NCI-H128 (cell line): ENCODE results near the gene ORC4.
"Not testable (repeated sequence)": the region's sequence is repeated elsewhere in the genome, so short reads cannot be mapped to it uniquely, and the experiment has no call there.

Experiments used
- DNase-seq: peaks from one replicate; lab custom pipeline; 2025; ENCODE audit not compliant: unreplicated experiment; lab: John Stamatoyannopoulos, UW

The ORC4 gene

DNA sequence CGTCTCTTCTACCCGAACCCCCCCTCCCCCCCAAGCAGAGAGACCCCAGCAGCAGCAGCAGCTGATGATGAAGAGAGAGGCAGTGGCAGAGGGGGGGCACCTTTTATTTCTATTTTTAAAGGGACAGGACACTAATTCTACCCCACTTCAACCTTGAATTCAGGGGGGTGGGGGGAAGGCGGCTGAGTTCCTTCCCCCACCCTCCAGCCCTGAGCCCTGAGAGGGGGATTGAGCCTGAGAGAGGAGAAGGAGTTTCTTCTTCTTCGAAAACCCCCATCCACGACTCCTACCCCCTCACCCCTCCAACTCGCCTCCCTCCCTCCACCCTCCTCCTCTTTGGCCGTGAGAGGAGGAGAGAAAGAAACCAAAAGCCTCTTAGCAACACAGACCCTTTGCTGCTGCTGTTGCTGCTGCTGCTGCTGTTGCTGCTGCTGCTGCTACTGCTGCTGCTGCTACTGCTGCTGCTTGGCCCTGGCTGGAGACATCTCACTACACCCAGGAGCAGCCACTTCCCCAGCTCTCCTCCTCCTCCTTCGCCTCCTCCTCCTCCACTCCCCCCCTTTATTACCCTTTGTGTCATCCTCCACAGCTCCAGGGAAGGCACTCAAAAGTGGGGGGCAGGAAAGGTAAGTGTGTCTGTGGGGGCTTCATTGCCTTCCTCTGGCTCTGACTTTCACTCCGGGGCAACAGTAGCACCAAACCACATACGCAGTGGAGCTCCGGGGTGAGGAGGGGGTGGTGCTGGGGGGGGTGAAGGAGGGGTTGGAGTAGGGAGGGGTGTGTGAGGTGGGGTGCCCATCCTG, 723 bp upstream of the ORC4 start, which contains the start of gene MBD5:
Gene MBD5 (plus strand): TSS at position 33 of the 803 bp plus-strand sequence.
- no peak for DNase-seq

DNA sequence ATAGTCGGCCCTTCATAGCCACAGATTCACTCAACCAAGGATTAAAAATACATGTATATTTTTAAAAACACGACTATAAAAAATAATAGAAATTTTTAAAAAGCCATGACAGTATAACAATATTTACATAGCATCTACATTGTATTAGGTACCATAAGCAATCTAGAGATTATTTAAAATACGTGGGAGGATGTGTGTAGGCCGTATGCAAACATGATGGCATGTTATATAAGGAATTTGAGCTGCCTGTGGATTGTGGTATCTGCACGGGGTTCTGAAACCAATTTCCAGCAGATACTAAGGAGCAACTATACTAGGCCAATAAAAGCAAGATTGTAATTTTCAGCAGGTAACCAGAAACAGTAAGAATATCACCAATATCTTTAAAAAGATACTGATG, 5.9 kb downstream of the ORC4 start:
- no peak for DNase-seq

DNA sequence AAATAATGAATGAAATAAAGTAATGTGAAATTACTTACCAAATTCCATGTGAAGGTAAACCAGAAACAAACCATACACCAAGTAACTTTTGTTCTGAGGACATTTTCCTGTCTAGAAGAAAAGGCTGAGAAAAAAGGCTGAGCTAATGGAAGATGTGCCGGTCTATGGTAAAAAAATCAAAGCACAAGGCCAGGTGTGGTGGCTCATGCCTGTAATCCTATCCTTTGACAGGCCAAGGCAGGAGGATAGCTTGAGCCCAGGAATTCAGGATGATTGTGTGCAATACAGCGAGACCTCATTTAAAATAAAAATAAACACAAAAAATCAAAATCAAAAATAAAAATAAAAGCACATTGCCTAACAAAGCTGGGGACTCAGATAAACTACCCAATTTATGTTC, 6.7 kb downstream of the ORC4 start:
- no peak for DNase-seq

DNA sequence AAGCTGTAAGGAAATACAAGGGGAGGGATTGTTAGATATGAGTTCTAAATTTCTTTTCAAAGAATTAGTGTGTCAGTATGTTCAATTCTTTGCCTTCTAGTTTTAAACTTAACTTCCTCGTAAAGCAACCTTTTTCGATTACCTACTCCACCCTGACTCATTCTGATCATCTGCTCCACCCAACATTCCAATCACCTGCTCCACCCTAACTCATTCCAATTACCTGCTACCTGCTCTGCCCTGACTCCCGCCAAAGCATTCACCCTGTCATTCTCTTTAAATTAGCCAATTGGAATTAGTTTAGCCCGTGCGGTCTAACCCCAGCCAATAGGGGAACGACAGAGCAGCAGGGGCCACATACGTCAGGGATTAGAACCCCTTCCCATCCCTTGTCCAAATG, 12.1 kb downstream of the ORC4 start:
- not testable (repeated sequence) for DNase-seq

DNA sequence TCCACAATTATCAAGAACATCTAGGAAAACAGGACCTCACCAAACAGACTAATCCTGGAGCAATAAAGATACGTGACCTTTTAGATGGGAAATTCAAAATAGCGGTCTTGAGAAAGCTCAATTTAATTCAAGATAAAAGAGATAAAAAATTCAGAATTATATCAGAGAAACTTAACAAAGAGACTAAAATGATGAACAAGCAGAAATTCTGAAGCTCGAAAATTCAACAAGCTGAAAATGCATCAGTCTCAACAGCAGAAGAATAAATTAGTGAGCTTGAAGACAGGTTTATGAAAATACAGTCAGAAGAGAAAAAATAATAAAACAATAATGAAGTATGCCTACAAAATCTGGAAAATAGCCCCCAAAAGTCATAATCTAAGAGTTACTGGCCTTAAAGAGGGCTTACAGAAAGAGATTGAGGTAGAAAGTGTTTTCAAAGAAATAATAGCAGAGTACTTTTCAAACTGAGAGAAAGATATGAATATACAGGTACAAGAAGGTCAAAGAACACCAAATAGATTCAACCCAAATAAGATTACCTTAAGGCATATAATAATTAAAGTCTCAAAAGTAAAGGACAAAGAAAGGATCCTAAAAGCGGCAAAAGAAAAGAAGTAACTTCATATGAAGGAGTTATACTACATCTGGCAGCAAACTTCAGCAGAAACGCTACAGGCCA, 13.2 kb downstream of the ORC4 start:
- no peak for DNase-seq

DNA sequence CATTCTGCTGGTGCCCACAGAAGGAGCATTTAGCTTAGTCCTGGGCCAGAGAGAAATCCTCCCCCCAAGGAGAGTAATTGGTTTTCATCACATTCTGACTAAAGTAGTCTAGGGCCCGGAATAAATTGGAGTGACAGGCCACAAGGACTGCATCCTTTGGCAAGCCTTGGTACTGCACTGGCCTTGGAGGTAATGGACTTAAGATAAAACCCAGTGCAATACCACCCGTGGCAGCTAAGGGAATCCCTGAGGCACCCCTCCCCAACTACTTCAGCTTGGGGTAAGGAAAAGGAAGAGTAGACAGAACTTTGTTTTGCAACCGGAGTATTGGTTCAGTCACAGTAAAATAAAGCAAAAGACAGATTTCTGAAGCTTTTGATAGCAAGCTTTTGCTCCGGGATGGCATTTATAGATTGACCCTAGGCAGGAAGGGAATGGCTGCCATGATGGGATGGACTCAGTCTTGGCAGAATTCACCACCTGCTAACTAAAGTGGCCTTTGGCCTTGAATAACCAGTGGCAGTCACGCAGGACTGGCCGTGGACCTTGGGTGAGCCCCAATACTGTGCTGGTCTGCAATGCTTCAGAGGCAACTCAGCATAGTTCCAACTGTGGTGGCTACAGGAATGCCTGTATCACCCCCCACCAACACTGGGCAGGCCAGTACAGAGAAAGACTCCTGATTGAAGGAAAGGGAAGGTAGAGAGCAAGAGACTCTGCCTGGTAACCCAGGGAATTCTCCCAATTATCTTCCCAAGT, 14.1 kb downstream of the ORC4 start:
- no peak for DNase-seq

DNA sequence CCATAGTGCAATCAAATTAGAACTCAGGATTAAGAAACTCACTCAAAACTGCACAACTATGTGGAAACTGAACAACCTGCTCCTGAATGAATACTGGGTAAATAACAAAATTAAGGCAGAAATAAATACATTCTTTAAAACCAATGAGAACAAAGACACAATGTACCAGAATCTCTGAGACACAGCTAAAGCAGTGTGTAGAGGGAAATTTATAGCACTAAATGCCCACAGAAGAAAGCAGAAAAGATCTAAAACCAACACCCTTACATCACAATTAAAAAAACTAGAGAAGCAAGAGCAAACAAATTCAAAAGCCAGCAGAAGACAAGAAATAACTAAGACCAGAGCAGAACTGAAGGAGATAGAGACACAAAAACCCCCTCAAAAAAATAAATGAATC, 18.1 kb downstream of the ORC4 start:
- DNase-seq: not testable (repeated sequence)

DNA sequence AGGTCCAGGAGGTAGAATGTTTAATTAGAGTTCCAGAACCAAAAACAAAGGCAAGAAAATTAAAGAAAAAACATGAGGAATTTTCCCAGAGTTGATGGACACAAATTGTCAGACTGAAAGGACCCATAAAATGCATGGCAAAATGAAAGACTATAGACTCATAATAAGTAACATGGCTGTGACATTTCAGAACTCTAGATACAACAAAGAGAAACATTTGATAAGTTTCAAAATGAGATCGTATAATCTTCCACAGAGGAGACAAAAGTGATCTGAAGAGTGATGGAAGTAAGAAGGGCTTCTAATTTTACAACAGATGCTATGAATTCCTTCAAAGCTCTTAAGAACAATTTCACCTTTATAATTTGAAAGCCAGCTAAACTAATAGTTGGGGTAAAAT, 20.4 kb downstream of the ORC4 start:
- no peak for DNase-seq

DNA sequence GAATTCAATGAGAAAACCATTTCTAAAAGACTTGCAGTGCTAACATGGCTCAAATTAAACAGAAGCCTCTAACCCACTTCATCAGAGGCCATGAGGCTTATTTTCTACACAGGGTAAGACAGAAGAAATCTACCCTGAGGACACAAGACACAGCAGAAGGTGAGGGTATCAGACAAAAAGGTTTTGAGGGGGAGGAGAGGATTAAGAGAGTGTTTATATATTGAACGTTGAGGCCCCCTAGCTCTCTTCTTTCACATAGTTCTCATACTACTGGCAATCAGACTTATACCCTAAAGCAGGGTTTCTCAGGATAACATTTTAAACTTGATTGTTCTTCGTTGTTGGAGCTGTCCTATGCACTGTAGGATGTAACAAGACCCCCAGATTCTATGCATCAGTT, 21.4 kb downstream of the ORC4 start:
- DNase-seq: no peak

DNA sequence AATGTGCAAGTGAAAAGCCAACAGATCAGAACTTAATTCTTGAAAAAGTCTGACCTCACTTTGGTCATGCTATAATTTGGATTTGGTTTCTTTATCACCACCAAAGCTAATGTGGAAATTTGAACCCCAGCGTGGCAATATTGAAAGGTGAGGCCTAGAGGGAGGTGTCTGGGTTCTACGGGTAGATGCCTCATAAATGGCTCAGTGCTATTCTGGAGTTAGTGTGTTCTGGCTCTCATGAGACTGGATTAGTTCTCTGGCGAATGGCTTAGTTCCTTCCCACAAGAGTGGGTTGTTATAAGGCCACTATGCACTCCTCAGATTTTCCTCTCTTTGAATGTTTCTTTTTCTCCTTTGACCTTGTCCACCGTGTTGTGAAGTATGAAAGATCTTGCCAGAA, 22.3 kb downstream of the ORC4 start:
- no peak for DNase-seq

DNA sequence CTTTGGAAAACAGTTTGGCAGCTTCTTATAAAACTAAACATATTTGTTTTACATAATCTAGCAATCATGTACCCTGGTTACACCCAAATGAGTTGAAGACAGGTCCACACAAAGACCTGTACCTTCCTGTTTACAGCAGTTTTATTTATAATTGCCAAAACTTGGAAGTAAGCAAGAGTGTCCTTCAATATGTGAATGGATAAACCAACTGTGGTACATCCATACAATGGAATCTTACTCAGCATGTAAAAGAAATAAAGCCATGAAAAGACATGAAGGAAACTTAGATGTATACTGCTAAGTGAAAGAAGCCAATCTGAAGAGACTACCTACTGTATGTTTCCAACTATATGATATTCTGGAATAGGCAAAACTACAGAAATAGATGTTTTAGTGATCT, 23.7 kb downstream of the ORC4 start:
- no peak for DNase-seq

DNA sequence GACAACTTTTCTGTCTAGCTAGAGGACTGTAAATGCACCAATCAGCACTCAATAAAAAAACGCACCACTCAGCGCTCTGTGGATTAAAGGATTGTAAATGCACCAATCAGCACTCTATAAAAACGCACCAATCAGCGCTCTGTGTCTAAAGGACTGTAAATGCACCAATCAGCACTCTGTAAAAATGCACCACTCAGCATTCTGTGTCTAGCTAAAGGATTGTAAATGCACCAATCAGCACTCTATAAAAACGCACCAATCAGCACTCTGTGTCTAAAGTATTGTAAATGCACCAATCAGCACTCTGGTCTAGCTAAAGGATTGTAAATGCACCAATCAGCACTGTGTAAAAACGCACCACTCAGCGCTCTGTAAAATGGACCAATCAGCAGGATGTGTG, 25.6 kb downstream of the ORC4 start:
- DNase-seq: not testable (repeated sequence)

DNA sequence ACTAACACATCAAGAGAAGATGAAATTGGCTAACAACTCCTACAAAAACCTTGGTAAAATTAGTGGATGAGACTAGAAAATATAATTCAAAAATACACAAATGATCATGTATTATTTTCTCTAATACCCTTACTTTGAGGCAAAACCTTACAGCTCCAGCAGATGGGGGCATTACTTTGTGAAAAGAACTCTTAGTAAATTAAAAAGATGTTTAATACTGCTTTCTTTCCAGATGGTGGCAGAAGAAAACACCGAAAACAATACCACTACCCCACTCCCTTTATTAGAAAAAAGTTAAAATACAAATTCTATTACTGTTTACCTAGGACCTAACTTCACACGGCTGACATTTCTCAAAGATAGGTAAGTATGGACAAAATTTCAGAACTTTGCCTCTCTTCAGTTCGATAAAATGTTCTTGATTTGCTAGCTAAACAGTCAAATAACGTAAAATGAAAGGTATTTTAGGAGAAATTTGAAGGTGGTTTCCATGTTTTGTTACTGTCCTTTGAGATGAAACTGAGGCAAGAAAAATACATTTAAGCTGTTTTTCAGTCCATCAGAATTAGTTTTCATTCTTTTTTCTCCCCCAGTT, 30.6 kb downstream of the ORC4 start:
- no peak for DNase-seq

DNA sequence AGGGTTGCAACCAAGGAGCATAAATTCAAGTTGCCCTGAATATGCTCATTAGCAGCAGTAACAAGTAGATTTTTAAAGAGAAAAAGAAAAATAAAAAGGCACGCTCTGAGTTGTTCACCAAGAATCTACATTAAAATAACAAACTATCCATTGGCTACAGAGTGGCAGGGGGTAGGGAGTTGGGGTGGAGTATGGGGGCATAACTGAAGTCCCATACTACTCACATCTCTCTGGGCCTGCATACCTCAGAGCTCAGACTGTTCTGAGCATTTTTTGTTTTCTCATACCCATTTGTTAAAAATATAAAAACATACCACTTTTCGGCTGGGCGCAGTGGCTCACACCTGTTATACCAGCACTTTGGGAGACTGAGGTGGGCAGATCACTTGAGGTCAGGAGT, 31.4 kb downstream of the ORC4 start:
- DNase-seq: no peak

DNA sequence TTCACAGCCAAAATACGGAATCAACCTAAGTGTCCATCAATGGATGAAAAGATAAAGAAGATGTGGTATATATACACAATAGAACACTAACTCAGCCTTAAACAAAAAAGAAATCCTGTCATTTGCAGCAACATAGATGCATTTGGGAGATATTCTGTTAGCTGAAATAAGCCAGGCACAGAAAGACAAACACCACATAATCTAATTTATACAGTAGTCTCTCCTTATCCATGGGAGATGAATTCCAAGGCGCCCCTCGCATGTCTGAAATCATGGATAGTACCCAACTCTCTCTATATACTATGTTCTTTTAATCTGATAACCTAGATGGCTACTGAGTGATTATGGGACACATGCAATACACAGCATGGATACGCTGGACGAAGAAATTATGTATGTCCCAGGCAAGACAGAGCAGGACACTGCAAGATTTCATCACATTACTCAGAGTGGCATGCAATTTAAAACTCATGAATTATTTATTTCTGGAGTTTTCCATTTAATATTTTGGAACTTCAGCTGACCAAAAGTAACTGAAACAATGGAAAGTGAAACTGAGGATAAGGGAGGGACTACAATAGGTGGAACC, 39.5 kb downstream of the ORC4 start:
- no peak for DNase-seq

DNA sequence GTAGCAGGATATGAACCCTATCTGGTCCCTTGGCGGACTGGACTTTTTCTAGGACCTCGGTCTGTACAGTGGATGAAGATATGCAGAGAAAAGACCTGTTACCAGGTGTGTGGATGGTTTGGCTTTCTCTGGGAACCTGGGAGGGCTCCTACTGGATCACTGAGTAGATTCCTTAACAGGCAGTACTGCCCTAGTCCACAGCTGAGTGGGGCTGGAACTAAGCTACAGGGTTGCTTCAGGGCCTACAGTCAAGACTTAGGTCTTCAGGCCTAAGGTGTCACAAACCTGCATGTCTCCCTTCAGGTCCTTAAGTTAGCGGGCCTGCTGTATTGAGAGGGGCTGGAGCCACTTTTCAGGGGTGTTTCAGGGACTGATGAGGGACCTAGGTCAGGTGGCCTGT, 42.9 kb downstream of the ORC4 start:
- DNase-seq: no peak

DNA sequence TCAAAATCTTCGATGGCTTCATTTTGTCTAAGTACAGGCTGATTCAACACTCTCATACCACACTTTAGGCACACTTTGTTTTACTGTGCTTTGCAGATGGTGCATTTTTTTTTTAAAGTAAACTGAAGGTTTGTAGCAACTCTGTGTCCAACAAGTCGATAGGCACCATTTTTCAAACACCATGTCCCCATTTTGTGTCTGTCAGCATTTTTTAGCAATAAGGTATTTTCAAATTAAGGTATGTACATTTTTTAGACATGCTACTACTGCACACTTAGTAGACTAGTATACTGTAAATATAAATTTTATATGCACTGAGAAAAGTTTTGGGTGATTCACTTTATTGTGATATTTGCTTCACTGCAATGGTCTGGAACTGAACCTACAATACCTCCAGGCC, 44.4 kb downstream of the ORC4 start:
- DNase-seq: no peak

DNA sequence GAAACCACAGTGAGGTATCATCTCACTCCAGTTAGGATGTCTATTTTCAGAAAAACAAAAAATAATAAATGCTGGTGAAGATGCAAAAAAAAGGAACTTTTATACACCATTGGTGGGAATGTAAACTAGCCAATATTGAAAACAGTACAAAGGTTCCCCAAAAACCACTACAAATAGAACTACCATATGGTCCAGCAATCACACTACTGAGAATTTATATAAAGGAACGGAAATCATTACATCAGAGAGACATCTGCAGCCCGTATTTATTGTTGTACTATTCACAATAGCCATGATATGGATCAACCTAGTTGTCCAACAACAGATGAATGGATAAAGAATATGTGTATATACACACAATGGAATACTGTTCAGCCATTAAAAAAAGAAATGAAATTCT, 52.0 kb downstream of the ORC4 start:
- DNase-seq: no peak

DNA sequence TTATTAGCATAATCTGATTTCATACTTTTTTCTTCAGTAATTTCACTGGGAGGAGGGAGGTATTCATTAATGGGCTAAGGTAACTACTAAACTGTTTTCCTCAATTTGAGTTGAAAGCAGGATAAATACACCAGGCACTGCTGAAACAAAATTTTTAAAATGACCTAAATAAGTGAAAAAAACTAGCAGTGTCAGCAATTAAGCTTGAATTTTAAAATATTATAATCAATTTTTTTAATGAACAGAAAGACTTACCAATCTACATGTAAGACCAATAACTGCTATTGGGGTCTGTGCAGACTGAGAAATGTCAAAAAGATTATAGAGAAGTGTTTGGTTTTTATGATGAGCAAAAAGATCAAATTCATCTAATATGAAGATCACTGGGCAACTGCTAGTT, 68.4 kb downstream of the ORC4 start:
- no peak for DNase-seq

DNA sequence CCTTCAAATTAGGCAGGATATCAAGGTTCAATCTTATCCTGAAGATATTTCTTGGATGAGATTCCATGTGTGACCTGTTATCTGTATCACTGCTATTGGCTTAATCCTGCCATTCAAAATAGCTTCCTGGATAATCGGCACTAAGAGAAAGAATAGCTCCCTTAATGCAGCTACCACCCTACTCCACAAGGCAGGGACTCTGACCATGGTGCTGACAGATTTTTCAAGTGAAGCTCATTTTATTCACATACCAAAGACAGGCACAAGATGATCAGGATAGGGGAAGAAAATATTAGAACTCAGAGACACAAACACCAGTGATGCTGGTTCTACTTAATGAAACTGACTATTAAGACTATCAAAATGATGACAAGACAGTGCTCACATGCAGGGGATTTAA, 74.9 kb downstream of the ORC4 start:
- no peak for DNase-seq

DNA sequence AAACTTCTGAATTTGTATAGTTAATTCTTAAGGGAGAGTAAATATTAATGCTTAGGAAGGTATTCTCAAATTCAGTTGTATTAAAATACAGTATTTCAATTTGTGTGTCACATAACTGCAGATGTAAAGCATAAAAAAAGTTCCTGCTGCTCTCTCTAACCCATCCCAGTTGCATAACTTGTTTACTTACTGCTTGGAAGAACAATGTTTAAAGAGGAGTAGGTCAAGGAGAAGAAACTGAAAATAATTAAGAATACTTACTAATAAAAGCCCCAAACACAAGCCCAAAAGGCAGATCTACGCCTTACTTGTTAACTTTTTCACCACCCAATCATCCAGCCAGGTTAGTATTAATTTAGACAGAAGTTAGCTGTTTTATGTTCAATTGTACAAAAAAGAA, 81.2 kb downstream of the ORC4 start:
- no peak for DNase-seq
